H1 (cell line): ENCODE data around the gene TPRG1L. TPM values are rescaled to one million over a fixed set of nuclear protein-coding genes. Genes with fewer than 3 reads are reported as not detected.

Source experiments
- CTCF ChIA-PET: fragments of 300-600 bp; sonication (Branson Sonifier 250); formaldehyde crosslinking; loops from one replicate; lab custom pipeline; 2021; ENCODE audit not compliant: partially characterized antibody; lab: Charles Lee
- POLR2A ChIA-PET: fragments of 300-600 bp; sonication (Branson Sonifier 250); formaldehyde crosslinking; loops from one replicate; lab custom pipeline; 2021; ENCODE audit warnings: inconsistent platforms; ENCODE audit not compliant: partially characterized antibody; lab: Charles Lee
- DNase-seq, 2 experiments: peaks; one replicate each; pipeline versions ENCODE4 v3.0.0 to v3.0.0-alpha.2; 2010 to 2022; ENCODE audit warnings: low spot score in 2 of 2, low read depth in 1 of 2, mixed read lengths in 1 of 2
- FAIRE-seq: peaks from 2 replicates; lab custom pipeline; 2011; peaks lifted over from hg19 to GRCh38; lab: Jason Lieb, UNC
- H2AFZ ChIP-seq: 2 replicates; pipeline ENCODE4 v1.8.1; 2012; ENCODE audit warnings: low read length, inconsistent platforms
- H2AK5ac ChIP-seq: 2 replicates; pipeline ENCODE4 v1.6.1; 2013; ENCODE audit warnings: low read depth, low read length
- H2BK120ac ChIP-seq: replicated peaks from 2 replicates; pipeline ENCODE3; 2013; ENCODE audit warnings: low read depth, low read length, inconsistent platforms
- H2BK12ac ChIP-seq: 2 replicates; pipeline ENCODE4 v1.6.1; 2013; ENCODE audit warnings: low read depth, low read length
- H2BK15ac ChIP-seq: 2 replicates; pipeline ENCODE4 v1.6.1; 2013; ENCODE audit warnings: low read length
- H2BK20ac ChIP-seq: 2 replicates; pipeline ENCODE4 v1.6.1; 2013; ENCODE audit warnings: low read length
- H2BK5ac ChIP-seq: 2 replicates; pipeline ENCODE4 v1.6.1; 2013; ENCODE audit warnings: low read depth, low read length
- H3K14ac ChIP-seq: 2 replicates; pipeline ENCODE4 v1.6.1; 2013; ENCODE audit warnings: inconsistent platforms; ENCODE audit not compliant: insufficient read length
- H3K18ac ChIP-seq: 2 replicates; pipeline ENCODE4 v1.6.1; 2013; ENCODE audit warnings: low read length; ENCODE audit errors: extremely low read depth
- H3K23ac ChIP-seq: 2 replicates; pipeline ENCODE4 v1.6.1; 2013; ENCODE audit warnings: inconsistent platforms; ENCODE audit not compliant: insufficient read length
- H3K23me2 ChIP-seq: 2 replicates; pipeline ENCODE4 v1.6.1; 2013; ENCODE audit warnings: low read depth, low read length
- H3K27ac ChIP-seq: 2 replicates; pipeline ENCODE4 v1.6.1; 2011; ENCODE audit warnings: low read depth, low read length, inconsistent platforms
- H3K27me3 ChIP-seq, 4 experiments: replicated peaks in 1 of 4; 1 replicate in 1 of 4; 2 replicates in 3 of 4; pipeline versions ENCODE4 v1.6.1 to v1.8.1; 2011 to 2013; ENCODE audit warnings: low read length in 3 of 4, mild to moderate bottlenecking in 3 of 4, inconsistent platforms in 2 of 4, mixed read lengths in 2 of 4, moderate library complexity in 1 of 4; ENCODE audit not compliant: control insufficient read depth in 3 of 4, insufficient read depth in 3 of 4; ENCODE audit errors: extremely low read depth in 1 of 4
- H3K36me3 ChIP-seq, 4 experiments: 2 replicates each; pipeline versions ENCODE4 v1.6.1 to v1.8.1; 2011 to 2013; ENCODE audit warnings: mild to moderate bottlenecking in 4 of 4, low read length in 3 of 4, moderate library complexity in 2 of 4, control low read depth in 1 of 4, inconsistent platforms in 1 of 4; ENCODE audit not compliant: insufficient read depth in 4 of 4, control insufficient read depth in 2 of 4
- H3K4ac ChIP-seq: replicated peaks from 2 replicates; pipeline ENCODE3; 2013; ENCODE audit warnings: low read length, low read depth, mixed read lengths, inconsistent platforms; ENCODE audit not compliant: insufficient read length
- H3K4me1 ChIP-seq, 4 experiments: replicated peaks in 1 of 4; 1 replicate in 1 of 4; 2 replicates in 3 of 4; pipeline versions ENCODE4 v1.6.1 to v1.8.1; 2011 to 2013; ENCODE audit warnings: low read length in 3 of 4, inconsistent platforms in 2 of 4, mixed read lengths in 1 of 4; ENCODE audit not compliant: insufficient read depth in 4 of 4, control insufficient read depth in 3 of 4
- H3K4me2 ChIP-seq, 2 experiments: 2 replicates each; pipeline versions ENCODE4 v1.6.1 to v1.8.1; 2011 to 2013; ENCODE audit warnings: low read depth in 2 of 2, low read length in 2 of 2, control low read depth in 1 of 2, inconsistent platforms in 1 of 2, mild to moderate bottlenecking in 1 of 2; ENCODE audit not compliant: insufficient read depth in 1 of 2
- H3K4me3 ChIP-seq, 4 experiments: fragments of 200-600, 300-600 bp in 1 of 4; sonication (generic), shearing (Covaris generic), sonication (Bioruptor Twin) in 1 of 4; 2 replicates each; pipeline versions ENCODE4 v1.5.1 to v1.8.1; 2011 to 2016; ENCODE audit warnings: low read length in 4 of 4, low read depth in 3 of 4, control low read depth in 2 of 4, inconsistent platforms in 2 of 4, mild to moderate bottlenecking in 2 of 4, mixed read lengths in 1 of 4, moderate library complexity in 1 of 4; ENCODE audit not compliant: insufficient read depth in 2 of 4; ENCODE audit errors: extremely low read depth in 1 of 4
- H3K56ac ChIP-seq: replicated peaks from 2 replicates; pipeline ENCODE3; 2013; ENCODE audit warnings: low read depth, mild to moderate bottlenecking, mixed read lengths, low read length, inconsistent platforms; ENCODE audit not compliant: insufficient read length
- H3K79me1 ChIP-seq: 2 replicates; pipeline ENCODE4 v1.6.1; 2013; ENCODE audit warnings: low read depth, low read length, control low read depth
- H3K79me2 ChIP-seq, 2 experiments: 2 replicates each; pipeline versions ENCODE4 v1.6.1 to v1.8.1; 2012 to 2013; ENCODE audit warnings: low read length in 2 of 2, mild to moderate bottlenecking in 2 of 2, inconsistent platforms in 1 of 2; ENCODE audit not compliant: insufficient read depth in 2 of 2, control insufficient read depth in 1 of 2
- H3K9ac ChIP-seq, 4 experiments: replicated peaks in 1 of 4; 1 replicate in 1 of 4; 2 replicates in 3 of 4; pipeline versions ENCODE4 v1.6.1 to v1.8.1; 2011 to 2013; ENCODE audit warnings: low read depth in 3 of 4, low read length in 3 of 4, control low read depth in 2 of 4, mild to moderate bottlenecking in 2 of 4, moderate library complexity in 2 of 4, inconsistent platforms in 1 of 4; ENCODE audit errors: extremely low read depth in 1 of 4
- H3K9me3 ChIP-seq, 2 experiments: 2 replicates each; pipeline versions ENCODE4 v1.6.1 to v1.8.1; 2012 to 2013; ENCODE audit warnings: mild to moderate bottlenecking in 2 of 2, moderate library complexity in 2 of 2, control low read depth in 1 of 2, inconsistent platforms in 1 of 2, low read depth in 1 of 2, low read length in 1 of 2, mixed read lengths in 1 of 2; ENCODE audit not compliant: insufficient read depth in 2 of 2
- H4K20me1 ChIP-seq, 2 experiments: replicated peaks in 1 of 2; 2 replicates each; pipeline versions ENCODE3 to v1.8.1; 2011 to 2013; ENCODE audit warnings: inconsistent platforms in 2 of 2, low read length in 2 of 2, mild to moderate bottlenecking in 1 of 2; ENCODE audit not compliant: insufficient read depth in 2 of 2, control insufficient read depth in 1 of 2
- H4K5ac ChIP-seq: 2 replicates; pipeline ENCODE4 v1.6.1; 2013; ENCODE audit warnings: low read length, low read depth, mixed read lengths, inconsistent platforms; ENCODE audit not compliant: insufficient read length
- H4K8ac ChIP-seq: 2 replicates; pipeline ENCODE4 v1.8.0; 2013; ENCODE audit warnings: mild to moderate bottlenecking, moderate library complexity, low read length, inconsistent platforms; ENCODE audit not compliant: insufficient read depth; ENCODE audit errors: extremely low read depth
- H4K91ac ChIP-seq: replicated peaks from 2 replicates; pipeline ENCODE3; 2013; ENCODE audit warnings: low read length, mixed read lengths, inconsistent platforms; ENCODE audit not compliant: insufficient read length
- JUN ChIP-seq: IDR thresholded peaks from 2 replicates; pipeline ENCODE4 v1.6.1; 2011; ENCODE audit warnings: low read depth, mild to moderate bottlenecking, improper control_type of control experiment, low read length
- NRF1 ChIP-seq: IDR thresholded peaks from 2 replicates; pipeline ENCODE4 v1.6.1; 2011; ENCODE audit warnings: mild to moderate bottlenecking, low read depth, low read length, improper control_type of control experiment
- RFX5 ChIP-seq: IDR thresholded peaks from 2 replicates; pipeline ENCODE4 v1.6.1; 2011; ENCODE audit warnings: low read depth, low read length, improper control_type of control experiment, borderline replicate concordance
- YY1 ChIP-seq: IDR thresholded peaks from 2 replicates; pipeline ENCODE4 v1.6.1; 2011; ENCODE audit warnings: low read depth, mild to moderate bottlenecking, low read length
- WGBS, 2 experiments: shearing (Covaris generic) in 1 of 2; methylation state at CpG; one replicate each; pipeline versions ENCODE4 v1.1.6 to v1.1.7; 2013 to 2015; ENCODE audit warnings: low lambda C conversion rate in 2 of 2, mixed read lengths in 2 of 2, inconsistent platforms in 1 of 2, low coverage in 1 of 2, missing lambda C conversion rate in 1 of 2; ENCODE audit not compliant: insufficient replicate concordance in 2 of 2, insufficient coverage in 1 of 2, insufficient read length in 1 of 2; ENCODE audit errors: extremely low coverage in 1 of 2, missing lambda C conversion rate in 1 of 2; 5-methylcytosine and 5-hydroxymethylcytosine counted together
- polyA plus RNA-seq, 7 experiments: library from polyadenylated mRNA; depleted of rRNA in 3 of 7; stranded (reverse) in 5 of 7; unstranded in 2 of 7; fragments of >200 nt in 5 of 7; fragments of 200-250 nt in 2 of 7; gene quantifications; 1 replicate in 5 of 7; 2 replicates in 1 of 7; 4 replicates in 1 of 7; pipeline versions ENCODE4 v1.2.1 to v1.2.3, GENCODE V29; 2011 to 2013; ENCODE audit warnings: missing spikeins in 2 of 7, mixed read lengths in 2 of 7
- total RNA-seq: library from RNA; stranded (reverse); fragmentation: NEBNext Ultra II Directional; extraction: Animal tissue kit (Norgen Biotek cat#: 25700); gene quantifications from 2 replicates; pipeline ENCODE4 v1.2.1, GENCODE V29; 2021
- TF ChIP-seq, protein P1 (sequence below): IDR thresholded peaks from 2 replicates; pipeline ENCODE4 v1.6.1; 2011; ENCODE audit warnings: low read depth, mild to moderate bottlenecking, low read length; ENCODE audit not compliant: insufficient read depth
- TF ChIP-seq, protein P2 (sequence below): IDR thresholded peaks from 2 replicates; pipeline ENCODE4 v1.6.1; 2012; ENCODE audit warnings: inconsistent platforms
- TF ChIP-seq, protein P3 (sequence below): IDR thresholded peaks from 2 replicates; pipeline ENCODE4 v1.6.1; 2012; ENCODE audit warnings: low read length, inconsistent platforms

TPRG1L gene
- total and polyA plus RNA-seq, 2 of the 8 experiments (the other 6 are each of a cell fraction or from before 2014, with no cell fraction given), result 21.7 to 22.3 TPM

DNA sequence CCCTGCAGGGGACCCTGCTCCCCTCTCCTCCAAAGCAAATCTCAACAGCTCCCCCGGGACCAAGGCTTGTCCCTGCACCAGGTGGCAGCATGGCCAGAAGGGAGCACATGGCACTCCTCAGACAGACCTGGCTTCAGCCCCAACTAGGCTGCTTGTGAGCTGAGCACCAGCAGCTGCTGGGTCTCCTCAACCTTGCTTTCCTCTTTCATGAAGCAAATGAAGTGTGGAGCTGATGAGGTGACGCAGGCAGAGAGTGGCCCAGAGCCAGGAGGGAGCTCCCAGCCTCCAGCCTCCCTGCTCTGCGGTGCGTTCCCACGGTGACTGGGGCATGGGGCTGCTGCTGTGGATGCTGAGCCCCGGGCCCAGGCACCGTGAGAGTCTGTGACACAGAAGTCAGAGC is 47.5 kb upstream of the TPRG1L start:
- Histone ChIP-seq H2AFZ (no peak overlapping the region), H3K14ac (no peak overlapping the region), H2AK5ac (no peak overlapping the region), H4K91ac (no peak overlapping the region), H2BK12ac (no peak overlapping the region), H3K27ac (no peak overlapping the region), H2BK20ac (no peak overlapping the region), H3K23me2 (no peaks in the 10 kb centered on the region), H4K20me1 (no peaks in the 10 kb centered on the region), H3K79me1 (no peaks in the 10 kb centered on the region; the same call in 1 of the 2 replicates), H3K9me3 (peaks cover 3 to 6% of the 10 kb centered on the region in 2 experiments; a peak in 2 of 4 replicates), H3K18ac (no peak overlapping the region), H3K4me2 (no peak overlapping the region), H3K9ac (no peak overlapping the region), H4K5ac (no peak overlapping the region), H3K36me3 (no peaks in the 10 kb centered on the region), H4K8ac (no peak overlapping the region), H2BK15ac (no peak overlapping the region; the same call in 1 of the 2 replicates), H3K4me1 (no peaks in the 10 kb centered on the region; a peak in 1 of 7 replicates), H3K23ac (no peak overlapping the region), H3K4ac (no peak overlapping the region), H3K27me3 (no peaks in the 10 kb centered on the region), H2BK5ac (no peak overlapping the region), H3K4me3 (no peak overlapping the region), H3K56ac (no peak overlapping the region), H2BK120ac (no peak overlapping the region), H3K79me2 (no peaks in the 10 kb centered on the region)
- DNase-seq (no peak), FAIRE-seq (no peak)
- 92% methylated on average over 7 of the region's 7 CpGs; no CpG with 5 or more reads in 1 of the 2 experiments for WGBS, 2 experiments
- CTCF ChIA-PET, result interaction anchor here (1.0 to 6.8 kb wide), 7 partner anchors 10 to 59 kb away, joined by 3 to 56 read pairs (median 4); no protein-coding TSS in a partner anchor
- POLR2A ChIA-PET, result interaction anchor here (1.5 kb wide), 1 partner anchor 17 kb away, joined by 3 read pairs; no protein-coding TSS in a partner anchor
- TF ChIP-seq YY1 (no peak), NRF1 (no peak), RFX5 (no peak), JUN (no peak)
- TF ChIP-seq, protein P1, sequence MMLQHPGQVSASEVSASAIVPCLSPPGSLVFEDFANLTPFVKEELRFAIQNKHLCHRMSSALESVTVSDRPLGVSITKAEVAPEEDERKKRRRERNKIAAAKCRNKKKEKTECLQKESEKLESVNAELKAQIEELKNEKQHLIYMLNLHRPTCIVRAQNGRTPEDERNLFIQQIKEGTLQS, result no peak
- TF ChIP-seq, protein P2, sequence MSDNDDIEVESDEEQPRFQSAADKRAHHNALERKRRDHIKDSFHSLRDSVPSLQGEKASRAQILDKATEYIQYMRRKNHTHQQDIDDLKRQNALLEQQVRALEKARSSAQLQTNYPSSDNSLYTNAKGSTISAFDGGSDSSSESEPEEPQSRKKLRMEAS, result no peak
- TF ChIP-seq, protein P3, sequence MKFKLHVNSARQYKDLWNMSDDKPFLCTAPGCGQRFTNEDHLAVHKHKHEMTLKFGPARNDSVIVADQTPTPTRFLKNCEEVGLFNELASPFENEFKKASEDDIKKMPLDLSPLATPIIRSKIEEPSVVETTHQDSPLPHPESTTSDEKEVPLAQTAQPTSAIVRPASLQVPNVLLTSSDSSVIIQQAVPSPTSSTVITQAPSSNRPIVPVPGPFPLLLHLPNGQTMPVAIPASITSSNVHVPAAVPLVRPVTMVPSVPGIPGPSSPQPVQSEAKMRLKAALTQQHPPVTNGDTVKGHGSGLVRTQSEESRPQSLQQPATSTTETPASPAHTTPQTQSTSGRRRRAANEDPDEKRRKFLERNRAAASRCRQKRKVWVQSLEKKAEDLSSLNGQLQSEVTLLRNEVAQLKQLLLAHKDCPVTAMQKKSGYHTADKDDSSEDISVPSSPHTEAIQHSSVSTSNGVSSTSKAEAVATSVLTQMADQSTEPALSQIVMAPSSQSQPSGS, result no peak
